Endodermal cell (in vitro differentiated cells): ENCODE data around the gene ARHGAP25. TPM values are rescaled to one million over a fixed set of nuclear protein-coding genes. Genes with fewer than 3 reads are reported as not detected.

ENCODE experiments used
- DNase-seq: peaks from one replicate; pipeline ENCODE4 v3.0.0-alpha.2; 2017
- H3K27ac ChIP-seq: 2 replicates; pipeline ENCODE4 v1.5.1; 2013; ENCODE audit warnings: mild to moderate bottlenecking, low read depth, low read length, moderate library complexity
- H3K27me3 ChIP-seq: 2 replicates; pipeline ENCODE4 v1.6.1; 2013; ENCODE audit warnings: mild to moderate bottlenecking, low read length, moderate library complexity; ENCODE audit not compliant: insufficient read depth, control insufficient read depth, poor library complexity, severe bottlenecking
- H3K36me3 ChIP-seq: 2 replicates; pipeline ENCODE4 v1.7.0; 2013; ENCODE audit warnings: mild to moderate bottlenecking, low read length, moderate library complexity; ENCODE audit not compliant: control insufficient read depth, insufficient read depth
- H3K4me1 ChIP-seq: one replicate; pipeline ENCODE4 v1.7.0; 2013; ENCODE audit warnings: low read length; ENCODE audit not compliant: control insufficient read depth, insufficient read depth
- H3K4me3 ChIP-seq: 2 replicates; pipeline ENCODE4 v1.5.1; 2013; ENCODE audit warnings: mild to moderate bottlenecking, low read length, moderate library complexity
- H3K9ac ChIP-seq: 2 replicates; pipeline ENCODE4 v1.6.1; 2013; ENCODE audit warnings: mild to moderate bottlenecking, low read length, moderate library complexity; ENCODE audit not compliant: poor library complexity, severe bottlenecking; ENCODE audit errors: extremely low read depth
- H3K9me3 ChIP-seq: 2 replicates; pipeline ENCODE4 v1.6.1; 2013; ENCODE audit warnings: mild to moderate bottlenecking, low read length, moderate library complexity; ENCODE audit not compliant: control insufficient read depth
- H3K27ac Mint-ChIP-seq: 2 replicates; pipeline ENCODE4 v1.8.0; 2020; ENCODE audit warnings: mixed read lengths
- H3K27me3 Mint-ChIP-seq: 2 replicates; pipeline ENCODE4 v1.8.0; 2021; ENCODE audit warnings: mild to moderate bottlenecking, mixed read lengths; ENCODE audit not compliant: insufficient read depth
- H3K36me3 Mint-ChIP-seq: 2 replicates; pipeline ENCODE4 v1.8.0; 2020; ENCODE audit warnings: low read depth, mixed read lengths
- H3K4me1 Mint-ChIP-seq: 2 replicates; pipeline ENCODE4 v1.8.0; 2020; ENCODE audit warnings: mixed read lengths
- H3K4me3 Mint-ChIP-seq: 2 replicates; pipeline ENCODE4 v1.8.0; 2020; ENCODE audit warnings: mild to moderate bottlenecking, moderate library complexity, mixed read lengths
- H3K9me3 Mint-ChIP-seq: 2 replicates; pipeline ENCODE4 v1.8.0; 2020; ENCODE audit warnings: mild to moderate bottlenecking, mixed read lengths
- WGBS, 2 experiments: methylation state at CpG; one replicate each; pipeline versions ENCODE4 v1.1.5 to v1.1.7; 2013; ENCODE audit warnings: missing lambda C conversion rate in 2 of 2, mixed read lengths in 1 of 2; ENCODE audit not compliant: insufficient coverage in 1 of 2, insufficient read length in 1 of 2; 5-methylcytosine and 5-hydroxymethylcytosine counted together
- total RNA-seq, 2 donors: library from RNA; stranded (reverse); fragmentation: NEBNext Ultra II Directional in 1 of 2; extraction: Animal tissue kit (Norgen Biotek cat#: 25700) in 1 of 2; gene quantifications; 2 replicates in 1 of 2; 3 replicates in 1 of 2; pipeline ENCODE4 v1.2.1, GENCODE V29; 2021
- TF ChIP-seq, protein P1 (sequence below): fragments of 200-600 bp; sonication (generic); conservative IDR thresholded peaks from 2 replicates; pipeline ENCODE4 v1.5.0; 2021; ENCODE audit warnings: antibody characterized with exemption, mild to moderate bottlenecking

Gene ARHGAP25
- total RNA-seq, 2 donors from 2014 or later, result 0.82 to 2.6 TPM

DNA sequence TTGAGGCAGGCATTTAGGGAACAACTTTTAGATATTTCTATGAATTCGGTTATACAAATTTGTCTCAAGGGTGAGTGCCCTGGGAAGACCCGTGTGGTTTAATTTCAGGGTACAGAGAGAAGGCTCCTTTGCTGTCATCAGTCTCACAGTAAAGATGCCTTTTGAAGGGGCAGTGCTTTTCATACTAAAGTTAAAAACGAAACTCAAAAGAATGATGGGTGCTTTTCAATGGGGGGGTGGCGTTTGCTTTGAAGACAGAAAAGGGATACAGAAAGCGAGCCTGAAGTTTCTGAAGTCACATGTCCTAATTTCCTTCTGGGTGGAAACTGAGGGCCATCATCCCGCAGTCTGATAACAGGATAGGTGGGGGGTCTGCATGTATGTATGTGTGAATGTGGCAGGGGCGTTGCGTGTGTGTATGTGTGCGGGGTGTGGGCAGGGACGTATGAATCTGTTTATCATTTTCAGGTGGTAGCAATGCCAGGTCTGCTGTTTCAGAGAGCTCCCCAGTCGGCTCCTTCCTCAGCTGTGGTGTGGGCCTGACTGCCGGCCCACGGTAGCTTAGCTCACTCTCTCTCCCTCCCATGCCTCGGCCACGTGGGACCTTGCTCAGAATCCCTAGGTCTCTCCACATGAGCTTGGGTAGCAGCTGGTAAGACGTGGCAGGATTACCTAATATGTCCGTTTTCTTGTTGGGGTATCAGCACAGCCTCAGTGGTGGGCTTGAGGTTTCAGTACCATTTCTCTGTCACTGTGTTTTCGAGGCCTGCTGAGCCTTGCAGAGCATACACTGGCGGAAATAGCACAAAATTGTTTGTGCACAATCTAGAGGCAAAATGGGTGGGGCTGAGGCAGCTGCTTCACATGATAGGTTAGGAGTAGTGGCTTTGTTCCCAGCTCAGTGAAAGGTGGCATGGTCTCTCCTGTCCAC, 32.7 kb downstream of the ARHGAP25 start:
- H3K36me3 Mint-ChIP-seq, result no peaks in the 10 kb centered on the region
- Histone ChIP-seq H3K27me3 (no peaks in the 10 kb centered on the region), H3K4me1 (peaks cover 6% of the 10 kb centered on the region), H3K9me3 (no peaks in the 10 kb centered on the region), H3K27ac (no peak overlapping the region), H3K9ac (no peak overlapping the region), H3K4me3 (no peak overlapping the region), H3K36me3 (no peaks in the 10 kb centered on the region)
- no peak for DNase-seq
- H3K4me1 Mint-ChIP-seq, result peaks cover 34% of the 10 kb centered on the region
- no peak overlapping the region for H3K27ac Mint-ChIP-seq
- no peak overlapping the region for H3K4me3 Mint-ChIP-seq
- H3K9me3 Mint-ChIP-seq, result no peaks in the 10 kb centered on the region
- no peaks in the 10 kb centered on the region for H3K27me3 Mint-ChIP-seq
- TF ChIP-seq, protein P1, sequence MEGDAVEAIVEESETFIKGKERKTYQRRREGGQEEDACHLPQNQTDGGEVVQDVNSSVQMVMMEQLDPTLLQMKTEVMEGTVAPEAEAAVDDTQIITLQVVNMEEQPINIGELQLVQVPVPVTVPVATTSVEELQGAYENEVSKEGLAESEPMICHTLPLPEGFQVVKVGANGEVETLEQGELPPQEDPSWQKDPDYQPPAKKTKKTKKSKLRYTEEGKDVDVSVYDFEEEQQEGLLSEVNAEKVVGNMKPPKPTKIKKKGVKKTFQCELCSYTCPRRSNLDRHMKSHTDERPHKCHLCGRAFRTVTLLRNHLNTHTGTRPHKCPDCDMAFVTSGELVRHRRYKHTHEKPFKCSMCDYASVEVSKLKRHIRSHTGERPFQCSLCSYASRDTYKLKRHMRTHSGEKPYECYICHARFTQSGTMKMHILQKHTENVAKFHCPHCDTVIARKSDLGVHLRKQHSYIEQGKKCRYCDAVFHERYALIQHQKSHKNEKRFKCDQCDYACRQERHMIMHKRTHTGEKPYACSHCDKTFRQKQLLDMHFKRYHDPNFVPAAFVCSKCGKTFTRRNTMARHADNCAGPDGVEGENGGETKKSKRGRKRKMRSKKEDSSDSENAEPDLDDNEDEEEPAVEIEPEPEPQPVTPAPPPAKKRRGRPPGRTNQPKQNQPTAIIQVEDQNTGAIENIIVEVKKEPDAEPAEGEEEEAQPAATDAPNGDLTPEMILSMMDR, result no peak
- 89 to 98% methylated on average over 8 to 19 of the region's 19 CpGs for whole genome bisulfite sequencing, 2 experiments

GRCh38 chr2:68767996-68768395, 33.4 kb downstream of the ARHGAP25 start:
- Histone ChIP-seq H3K36me3 (no peaks in the 10 kb centered on the region), H3K9ac (no peak overlapping the region), H3K27ac (no peak overlapping the region), H3K4me1 (peaks cover 9% of the 10 kb centered on the region), H3K27me3 (no peaks in the 10 kb centered on the region), H3K4me3 (no peak overlapping the region), H3K9me3 (no peaks in the 10 kb centered on the region)
- no peaks in the 10 kb centered on the region for H3K27me3 Mint-ChIP-seq
- TF ChIP-seq, protein P1, result no peak
- no peak for DNase-seq
- H3K36me3 Mint-ChIP-seq, result no peaks in the 10 kb centered on the region
- no peak overlapping the region for H3K4me3 Mint-ChIP-seq
- H3K27ac Mint-ChIP-seq, result no peak overlapping the region
- WGBS, 2 experiments, result 98 to 100% methylated on average over 3 to 4 of the region's 4 CpGs
- no peaks in the 10 kb centered on the region for H3K9me3 Mint-ChIP-seq
- peaks cover 37% of the 10 kb centered on the region for H3K4me1 Mint-ChIP-seq

- TF ChIP-seq, protein P1, result no peak
- Mint-ChIP-seq H3K27me3 (no peaks in the 10 kb centered on the region), H3K4me1 (peaks cover 37% of the 10 kb centered on the region), H3K27ac (no peak overlapping the region), H3K9me3 (no peaks in the 10 kb centered on the region), H3K4me3 (no peak overlapping the region), H3K36me3 (no peaks in the 10 kb centered on the region)
- no peaks in the 10 kb centered on the region for H3K27me3 ChIP-seq
- no peak for DNase-seq
- peaks cover 9% of the 10 kb centered on the region for H3K4me1 ChIP-seq
- H3K36me3 ChIP-seq, result no peaks in the 10 kb centered on the region
- H3K4me3 ChIP-seq, result no peak overlapping the region
- no peak overlapping the region for H3K27ac ChIP-seq
- no peak overlapping the region for H3K9ac ChIP-seq
- WGBS, 2 experiments, result 85 to 92% methylated on average over 3 of the region's 3 CpGs
- H3K9me3 ChIP-seq, result no peaks in the 10 kb centered on the region
Observed at GRCh38 chr2:68768461-68768860, 33.9 kb downstream of the ARHGAP25 start.
